Mesenchymal stem cell (in vitro differentiated cells and primary cell): ENCODE results near the gene MOXD1.

ENCODE experiments used
- DNase-seq: peaks from one replicate; pipeline ENCODE4 v3.0.0-alpha.2; 2013
- H2AFZ ChIP-seq: one replicate; pipeline ENCODE4 v1.6.1; 2013; ENCODE audit warnings: low read depth, mild to moderate bottlenecking, control low read depth, inconsistent platforms, low read length, moderate library complexity
- H2AK5ac ChIP-seq: 2 replicates; pipeline ENCODE4 v1.6.1; 2013; ENCODE audit warnings: low read length, moderate library complexity, mild to moderate bottlenecking, inconsistent platforms; ENCODE audit not compliant: severe bottlenecking
- H2BK120ac ChIP-seq: one replicate; pipeline ENCODE4 v1.6.1; 2013; ENCODE audit warnings: low read depth, mild to moderate bottlenecking, inconsistent platforms, low read length, moderate library complexity
- H2BK12ac ChIP-seq, 2 experiments: one replicate each; pipeline ENCODE4 v1.6.1; 2013; ENCODE audit warnings: inconsistent platforms in 2 of 2, low read length in 2 of 2, mild to moderate bottlenecking in 2 of 2, moderate library complexity in 2 of 2, control low read depth in 1 of 2
- H2BK15ac ChIP-seq: one replicate; pipeline ENCODE4 v1.6.1; 2013; ENCODE audit warnings: mild to moderate bottlenecking, low read depth, inconsistent platforms; ENCODE audit not compliant: poor library complexity, severe bottlenecking
- H2BK5ac ChIP-seq: 2 replicates; pipeline ENCODE4 v1.6.1; 2013; ENCODE audit warnings: low read depth, mild to moderate bottlenecking, low read length, control low read depth, inconsistent platforms; ENCODE audit not compliant: poor library complexity, severe bottlenecking
- H3K14ac ChIP-seq, 2 experiments: one replicate each; pipeline ENCODE4 v1.6.1; 2013; ENCODE audit warnings: inconsistent platforms in 2 of 2, low read length in 2 of 2, control low read depth in 1 of 2, mild to moderate bottlenecking in 1 of 2, moderate library complexity in 1 of 2
- H3K18ac ChIP-seq, 2 experiments: one replicate each; pipeline ENCODE4 v1.6.1; 2013; ENCODE audit warnings: inconsistent platforms in 2 of 2, low read length in 2 of 2, control low read depth in 1 of 2, low read depth in 1 of 2, mild to moderate bottlenecking in 1 of 2
- H3K23ac ChIP-seq, 2 experiments: one replicate each; pipeline ENCODE4 v1.6.1; 2013; ENCODE audit warnings: inconsistent platforms in 2 of 2, low read length in 2 of 2, mild to moderate bottlenecking in 2 of 2, moderate library complexity in 2 of 2, control low read depth in 1 of 2
- H3K27ac ChIP-seq: 2 replicates; pipeline ENCODE4 v1.5.1; 2013; ENCODE audit warnings: mild to moderate bottlenecking, moderate library complexity, low read length, control low read depth, inconsistent platforms; ENCODE audit not compliant: poor library complexity, severe bottlenecking
- H3K27me3 ChIP-seq, 2 experiments: 2 replicates each; pipeline versions ENCODE4 v1.6.1 to v1.7.0; 2013; ENCODE audit warnings: low read length in 2 of 2, mild to moderate bottlenecking in 2 of 2, moderate library complexity in 2 of 2, control low read depth in 1 of 2, inconsistent platforms in 1 of 2; ENCODE audit not compliant: control insufficient read depth in 1 of 2, insufficient read depth in 1 of 2
- H3K36me3 ChIP-seq, 2 experiments: 2 replicates each; pipeline versions ENCODE4 v1.6.1 to v1.7.0; 2013; ENCODE audit warnings: low read length in 2 of 2, control low read depth in 1 of 2, inconsistent platforms in 1 of 2, low read depth in 1 of 2, mild to moderate bottlenecking in 1 of 2; ENCODE audit not compliant: insufficient read depth in 2 of 2, control insufficient read depth in 1 of 2
- H3K4ac ChIP-seq, 2 experiments: one replicate each; pipeline ENCODE4 v1.6.1; 2013; ENCODE audit warnings: inconsistent platforms in 2 of 2, low read length in 2 of 2, mild to moderate bottlenecking in 2 of 2, moderate library complexity in 2 of 2, control low read depth in 1 of 2, low read depth in 1 of 2
- H3K4me1 ChIP-seq: 2 replicates; pipeline ENCODE4 v1.6.1; 2013; ENCODE audit warnings: low read depth, low read length, control low read depth; ENCODE audit not compliant: control insufficient read depth, insufficient read depth
- H3K4me2 ChIP-seq: 2 replicates; pipeline ENCODE4 v1.6.1; 2013; ENCODE audit warnings: low read length, mild to moderate bottlenecking, inconsistent platforms; ENCODE audit not compliant: poor library complexity, severe bottlenecking
- H3K4me3 ChIP-seq, 2 experiments: 2 replicates each; pipeline versions ENCODE4 v1.5.1 to v1.7.0; 2013; ENCODE audit warnings: low read length in 2 of 2, mild to moderate bottlenecking in 2 of 2, control low read depth in 1 of 2, low read depth in 1 of 2; ENCODE audit not compliant: insufficient read depth in 1 of 2
- H3K79me1 ChIP-seq: replicated peaks from 2 replicates; pipeline ENCODE4 v1.6.1; 2013; ENCODE audit warnings: mild to moderate bottlenecking, control low read depth, low read length, inconsistent platforms; ENCODE audit not compliant: poor library complexity, severe bottlenecking
- H3K9ac ChIP-seq: 2 replicates; pipeline ENCODE4 v1.7.0; 2013; ENCODE audit warnings: mild to moderate bottlenecking, low read length, moderate library complexity
- H3K9me3 ChIP-seq: 2 replicates; pipeline ENCODE4 v1.7.0; 2013; ENCODE audit warnings: mild to moderate bottlenecking, low read length; ENCODE audit not compliant: control insufficient read depth
- H4K8ac ChIP-seq: one replicate; pipeline ENCODE4 v1.6.1; 2013; ENCODE audit warnings: inconsistent platforms, mild to moderate bottlenecking, low read length, moderate library complexity
- H4K91ac ChIP-seq: one replicate; pipeline ENCODE4 v1.6.1; 2013; ENCODE audit warnings: mild to moderate bottlenecking, low read length, inconsistent platforms
- WGBS: methylation state at CpG from one replicate; pipeline ENCODE4 v1.1.7; 2013; ENCODE audit warnings: mixed read lengths; 5-methylcytosine and 5-hydroxymethylcytosine counted together

The MOXD1 gene

DNA sequence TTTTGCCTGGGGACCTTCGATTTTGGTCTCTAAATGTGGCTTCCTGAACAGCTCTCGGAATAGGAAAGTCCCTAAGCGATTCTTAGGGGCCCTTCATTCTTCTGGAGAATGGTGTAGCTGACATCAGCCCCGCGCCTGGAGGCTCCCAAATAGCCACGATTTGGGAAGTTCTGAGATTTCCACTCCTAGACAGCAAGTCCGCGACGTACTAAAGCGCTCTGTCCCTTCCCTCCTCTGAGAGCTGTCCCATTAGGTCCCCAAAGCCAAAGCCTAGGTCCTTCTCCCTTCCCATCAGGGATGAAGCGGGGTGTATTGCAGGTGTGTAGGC, 756 bp downstream of the MOXD1 start:
- Histone ChIP-seq H3K4me3 (peak overlapping the region; percentile 92 to 100), H2BK15ac (no peak overlapping the region), H2AK5ac (peak overlapping the region; percentile 10), H2AFZ (peak overlapping the region; percentile 57), H2BK12ac (no peak overlapping the region), H3K27me3 (no peaks in the 10 kb centered on the region), H4K91ac (no peak overlapping the region), H3K4me1 (peaks cover 11% of the 10 kb centered on the region), H3K9ac (peak overlapping the region; percentile 90), H3K36me3 (no peaks in the 10 kb centered on the region), H3K27ac (peak overlapping the region; percentile 34), H3K4ac (no peak overlapping the region), H3K79me1 (peaks cover 10% of the 10 kb centered on the region), H2BK120ac (no peak overlapping the region), H3K4me2 (peak overlapping the region; percentile 97), H3K18ac (no peak overlapping the region), H3K14ac (no peak overlapping the region), H3K23ac (no peak overlapping the region), H2BK5ac (no peak overlapping the region), H4K8ac (peak overlapping the region; percentile 84), H3K9me3 (peaks cover 5% of the 10 kb centered on the region)
- 21% methylated on average over 6 of the region's 11 CpGs for WGBS
- peak; percentile 23 for DNase-seq

DNA sequence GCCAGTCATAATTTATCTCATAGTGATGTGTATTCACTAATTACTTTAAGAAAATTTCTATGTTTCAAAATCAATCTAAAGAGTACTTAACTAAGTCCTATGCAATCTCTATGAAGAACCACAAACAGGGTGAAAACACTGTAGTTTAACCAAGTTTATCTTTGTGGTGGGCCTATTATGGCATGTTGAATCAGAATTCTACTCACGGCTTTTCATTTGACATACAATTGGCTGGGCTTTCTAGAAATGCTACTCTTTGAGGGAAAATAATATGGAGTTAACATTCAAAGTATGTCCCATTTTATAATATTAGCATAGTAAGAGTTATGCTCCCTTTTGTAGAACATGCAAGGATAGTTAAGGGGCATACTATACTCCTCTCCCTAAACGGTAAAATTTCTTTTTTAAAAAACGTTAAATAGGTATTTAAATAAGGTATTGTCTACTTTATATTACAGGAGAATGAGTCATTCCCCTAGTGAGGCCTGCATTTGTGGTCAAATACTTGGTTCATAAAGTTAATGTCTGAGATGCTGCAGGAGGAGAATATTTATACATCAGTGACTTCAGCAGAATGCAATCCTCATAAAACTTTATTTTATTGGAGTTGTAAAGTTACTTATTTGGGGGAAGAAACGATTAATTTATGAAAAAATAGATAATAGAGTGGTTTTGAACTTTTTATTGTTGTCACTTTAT, 1.8 kb downstream of the MOXD1 start:
- Histone ChIP-seq H3K4ac (no peak overlapping the region), H2BK120ac (no peak overlapping the region), H3K27ac (peak overlapping the region; percentile 76), H3K18ac (no peak overlapping the region), H3K36me3 (no peaks in the 10 kb centered on the region), H3K23ac (no peak overlapping the region), H2BK5ac (no peak overlapping the region), H3K4me3 (peak overlapping the region in 1 of 2 experiments; percentile 92), H3K9ac (peak overlapping the region; percentile 90), H3K4me1 (peaks cover 11% of the 10 kb centered on the region), H2BK15ac (no peak overlapping the region), H4K8ac (no peak overlapping the region), H3K27me3 (no peaks in the 10 kb centered on the region), H2AFZ (no peak overlapping the region), H3K79me1 (peaks cover 10% of the 10 kb centered on the region), H4K91ac (no peak overlapping the region), H3K9me3 (peaks cover 14% of the 10 kb centered on the region), H2AK5ac (no peak overlapping the region), H3K14ac (no peak overlapping the region), H2BK12ac (no peak overlapping the region), H3K4me2 (no peak overlapping the region)
- no CpG with 5 or more reads among the region's 4 CpGs for WGBS
- DNase-seq, result peak; percentile 29

DNA sequence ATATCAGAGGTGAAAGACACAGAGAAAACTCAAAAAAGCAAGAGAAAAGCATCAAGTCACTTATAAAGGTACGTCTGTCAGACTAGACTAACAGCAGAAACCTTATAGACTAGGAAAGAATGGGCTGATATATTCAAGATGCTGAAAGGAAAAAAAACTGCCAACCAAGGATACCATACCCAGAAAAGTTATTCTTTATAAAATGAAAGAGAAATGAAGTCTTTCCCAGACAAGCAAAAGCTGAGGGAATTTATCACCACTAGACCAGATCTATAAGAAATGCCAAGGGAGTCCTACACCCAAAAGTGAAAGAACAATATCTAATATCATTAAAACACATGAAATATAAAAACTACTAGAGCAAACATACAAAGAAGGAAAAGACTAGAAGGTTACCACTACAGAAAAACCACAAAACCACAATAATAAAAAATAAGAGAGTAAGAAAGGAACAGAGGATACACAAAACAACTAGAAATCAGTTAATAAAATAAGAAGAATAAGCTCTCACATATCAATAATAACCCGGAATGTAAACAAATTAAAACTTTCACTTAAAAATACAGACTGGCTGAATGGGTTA, 6.2 kb downstream of the MOXD1 start:
- no peaks in the 10 kb centered on the region for H3K27me3 ChIP-seq
- H2AK5ac ChIP-seq, result no peak overlapping the region
- H4K8ac ChIP-seq, result no peak overlapping the region
- H2BK120ac ChIP-seq, result no peak overlapping the region
- peaks cover 14% of the 10 kb centered on the region for H3K9me3 ChIP-seq
- H3K4me1 ChIP-seq, result peaks cover 3% of the 10 kb centered on the region
- no peak overlapping the region for H3K27ac ChIP-seq
- no peak overlapping the region for H2BK15ac ChIP-seq
- no peak overlapping the region for H4K91ac ChIP-seq
- peaks cover 12% of the 10 kb centered on the region for H3K79me1 ChIP-seq
- peaks cover 5 to 6% of the 10 kb centered on the region in 2 experiments for H3K36me3 ChIP-seq
- no peak overlapping the region for H3K9ac ChIP-seq
- no peak overlapping the region for H2BK5ac ChIP-seq
- no peak overlapping the region for H2AFZ ChIP-seq
- DNase-seq, result no peak
- H3K14ac ChIP-seq, result no peak overlapping the region
- no peak overlapping the region for H2BK12ac ChIP-seq
- no CpG with 5 or more reads among the region's 2 CpGs for WGBS
- H3K4me3 ChIP-seq, result no peak overlapping the region
- H3K4ac ChIP-seq, result no peak overlapping the region
- H3K23ac ChIP-seq, result no peak overlapping the region
- no peak overlapping the region for H3K4me2 ChIP-seq
- H3K18ac ChIP-seq, result no peak overlapping the region

DNA sequence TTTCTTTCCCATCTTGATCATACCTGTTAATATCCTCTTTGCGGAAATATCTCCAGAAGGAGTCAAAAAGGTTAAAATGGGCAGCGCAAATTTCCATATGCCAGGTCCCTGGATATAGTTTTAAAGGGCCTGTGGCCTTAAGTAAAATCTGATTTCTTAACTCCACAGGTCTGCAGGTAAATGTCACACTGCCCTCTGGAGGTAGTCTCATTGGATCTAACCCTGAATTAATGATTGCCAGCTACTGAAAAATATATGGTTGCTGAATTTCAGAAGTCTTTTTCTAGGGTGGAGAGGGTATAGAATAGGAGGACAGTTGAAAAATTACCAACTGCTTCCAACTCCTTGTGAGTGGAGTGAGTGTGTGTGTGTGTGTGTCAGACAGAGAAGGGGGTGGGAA, 8.5 kb downstream of the MOXD1 start:
- WGBS, result 93% methylated on average over 2 of the region's 2 CpGs

More for the DNA sequence above, 8.5 kb downstream of the MOXD1 start:
- Histone ChIP-seq H2BK120ac (no peak overlapping the region), H3K9ac (peak overlapping the region; percentile 56), H4K8ac (no peak overlapping the region), H3K4ac (no peak overlapping the region), H2AK5ac (no peak overlapping the region), H2BK12ac (no peak overlapping the region), H2AFZ (no peak overlapping the region), H2BK5ac (no peak overlapping the region), H3K36me3 (peaks cover 5 to 7% of the 10 kb centered on the region in 2 experiments), H3K14ac (no peak overlapping the region), H3K18ac (peak overlapping the region in 1 of 2 experiments; percentile 8), H3K27me3 (no peaks in the 10 kb centered on the region), H3K23ac (no peak overlapping the region), H3K27ac (peak overlapping the region; percentile 84), H3K79me1 (peaks cover 15% of the 10 kb centered on the region), H3K4me3 (no peak overlapping the region), H4K91ac (no peak overlapping the region), H3K4me1 (peaks cover 3% of the 10 kb centered on the region), H3K9me3 (peaks cover 14% of the 10 kb centered on the region), H2BK15ac (no peak overlapping the region), H3K4me2 (no peak overlapping the region)
- no peak for DNase-seq
